ENCODE data around the gene PCNX2.

The PCNX2 gene

GRCh38 chr1:232969799-232970198, 325.7 kb downstream of the PCNX2 start:
- H3K27ac ChIP-seq, result no peak overlapping the region
- no peak for TF ChIP-seq CTCF (conservative IDR thresholded peaks at IDR 0.05)
- TF ChIP-seq ZFX (IDR thresholded peaks at IDR 0.05), result no peak

GRCh38 chr1:232968965-232969364, 326.6 kb downstream of the PCNX2 start:
- no peak for TF ChIP-seq ZFX (IDR thresholded peaks at IDR 0.05)
- TF ChIP-seq CTCF (conservative IDR thresholded peaks at IDR 0.05), result no peak

GRCh38 chr1:232968391-232968790, 327.1 kb downstream of the PCNX2 start:
- no peak for TF ChIP-seq CTCF (conservative IDR thresholded peaks at IDR 0.05)
- TF ChIP-seq ZFX (IDR thresholded peaks at IDR 0.05), result no peak
- H3K27ac ChIP-seq, result no peak overlapping the region

More at GRCh38 chr1:232968965-232969364, 326.6 kb downstream of the PCNX2 start:
- no peak overlapping the region for H3K27ac ChIP-seq

GRCh38 chr1:232966663-232967062, 328.9 kb downstream of the PCNX2 start:
- TF ChIP-seq ZFX (IDR thresholded peaks at IDR 0.05), result no peak
- TF ChIP-seq CTCF (conservative IDR thresholded peaks at IDR 0.05), result no peak
- H3K27ac ChIP-seq, result peak overlapping the region; percentile 35; the same call in 1 of the 2 replicates

- no peak overlapping the region for H3K27ac ChIP-seq
- TF ChIP-seq CTCF (conservative IDR thresholded peaks at IDR 0.05) (no peak), ZFX (IDR thresholded peaks at IDR 0.05) (no peak)
Observed at GRCh38 chr1:232965912-232966217, 329.7 kb downstream of the PCNX2 start.

- no peak overlapping the region for H3K27ac ChIP-seq
- TF ChIP-seq CTCF (conservative IDR thresholded peaks at IDR 0.05) (no peak), ZFX (IDR thresholded peaks at IDR 0.05) (no peak)
Observed at GRCh38 chr1:232965124-232965911, 330.2 kb downstream of the PCNX2 start.

- no peak for TF ChIP-seq CTCF (conservative IDR thresholded peaks at IDR 0.05)
- no peak for TF ChIP-seq ZFX (IDR thresholded peaks at IDR 0.05)
- no peak overlapping the region for H3K27ac ChIP-seq
Observed at GRCh38 chr1:232964601-232965000, 330.9 kb downstream of the PCNX2 start.

Measured in C4-2B (cell line).